ENCODE data around the gene APOF. TPM values are rescaled to one million over a fixed set of nuclear protein-coding genes. Genes with fewer than 3 reads are reported as not detected.

APOF gene
- total and polyA plus RNA-seq, 4 donors = 0.50 TPM; not detected in 3

DNA sequence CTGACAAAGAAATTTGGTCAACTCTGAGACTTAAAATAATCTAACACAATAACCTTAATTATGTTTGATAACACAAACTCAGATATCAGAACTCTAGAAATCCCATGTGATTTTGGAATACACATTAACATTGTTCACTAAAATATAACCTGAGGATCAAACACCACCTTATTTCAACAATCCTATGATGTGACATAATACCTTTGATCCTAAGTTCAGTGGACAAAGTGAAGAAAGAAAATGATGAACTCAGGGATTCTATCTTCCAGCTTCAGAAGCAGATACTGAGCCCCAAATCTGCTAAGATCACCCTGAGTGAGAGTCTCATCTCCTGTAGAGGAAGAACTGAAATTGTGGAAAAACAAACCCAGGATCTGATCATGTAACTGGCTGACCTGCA is 35.7 kb upstream of the APOF start:
- intact Hi-C loops (cut with DNase I) = no loop called here
- no peak overlapping the region for H3K27ac ChIP-seq (ENCODE audit: low read depth in 1 of 2, low read length in 2 of 2)
- no peak for ATAC-seq (ENCODE audit: low FRiP score)
- peaks cover 10% of the 10 kb centered on the region for H3K9me3 ChIP-seq (ENCODE audit: control insufficient read depth, low read length)
- no peaks in the 10 kb centered on the region for H3K4me1 ChIP-seq (ENCODE audit: control insufficient read depth in 1 of 2, insufficient read depth in 2 of 2, low read length in 2 of 2)
- no peak overlapping the region for H3K4me3 ChIP-seq (ENCODE audit: low read length in 2 of 2)
- DNase-seq = no peak
- no peaks in the 10 kb centered on the region for H3K36me3 ChIP-seq (ENCODE audit: control insufficient read depth in 1 of 2, insufficient read depth in 2 of 2, low read length in 1 of 2)
- H3K27me3 ChIP-seq (ENCODE audit: control insufficient read depth in 1 of 2, insufficient read depth in 2 of 2, low read length in 1 of 2) = no peaks in the 10 kb centered on the region

DNA sequence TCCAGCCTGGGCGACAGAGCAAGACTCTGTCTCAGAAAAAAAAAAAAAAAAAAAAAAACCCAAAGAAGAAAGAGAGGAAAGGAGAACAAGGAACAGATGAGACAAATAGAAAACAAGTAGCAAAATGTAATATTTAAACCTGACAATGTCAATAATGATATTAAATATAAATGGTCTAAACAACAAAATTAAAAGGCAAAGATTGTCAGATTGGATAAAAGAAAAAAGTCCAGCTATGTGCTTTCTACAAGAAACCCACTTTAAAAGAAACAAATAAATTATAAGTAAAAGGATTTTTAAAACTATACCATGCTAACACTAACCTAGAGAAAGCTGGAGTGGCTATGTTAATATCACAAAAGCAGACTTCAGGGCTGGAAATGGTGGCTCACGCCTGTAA is 29.7 kb upstream of the APOF start:
- Histone ChIP-seq H3K4me3 (ENCODE audit: low read length in 2 of 2) (no peak overlapping the region), H3K9me3 (ENCODE audit: control insufficient read depth, low read length) (no peaks in the 10 kb centered on the region), H3K4me1 (ENCODE audit: control insufficient read depth in 1 of 2, insufficient read depth in 2 of 2, low read length in 2 of 2) (no peaks in the 10 kb centered on the region), H3K36me3 (ENCODE audit: control insufficient read depth in 1 of 2, insufficient read depth in 2 of 2, low read length in 1 of 2) (no peaks in the 10 kb centered on the region), H3K27me3 (ENCODE audit: control insufficient read depth in 1 of 2, insufficient read depth in 2 of 2, low read length in 1 of 2) (no peaks in the 10 kb centered on the region), H3K27ac (ENCODE audit: low read depth in 1 of 2, low read length in 2 of 2) (no peak overlapping the region)
- DNase-seq = no peak
- no peak for ATAC-seq (ENCODE audit: low FRiP score)
- intact Hi-C loops (cut with DNase I) = no loop called here
- WGBS, 2 donors = 96 to 100% methylated on average over 1 to 2 of the region's 2 CpGs

DNA sequence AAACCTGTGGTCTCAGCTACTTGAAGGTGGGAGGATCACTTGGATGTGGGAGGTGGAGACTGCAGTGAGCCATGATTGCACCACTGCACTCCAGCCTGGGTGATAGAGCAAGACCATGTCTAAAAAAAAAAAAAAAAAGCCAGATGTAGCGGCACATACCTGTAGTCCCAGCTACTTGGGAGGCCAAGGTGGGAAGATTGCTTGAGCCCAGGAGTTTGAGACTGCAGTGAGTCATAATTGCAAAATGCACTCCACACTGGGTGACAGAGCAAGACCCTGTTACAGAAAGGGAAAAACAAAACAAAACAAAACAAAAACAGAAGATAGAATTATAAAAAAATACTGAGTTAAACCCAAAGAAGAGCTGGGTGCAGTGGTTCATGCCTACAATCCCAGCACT is 29.1 kb upstream of the APOF start:
- Histone ChIP-seq H3K27me3 (ENCODE audit: control insufficient read depth in 1 of 2, insufficient read depth in 2 of 2, low read length in 1 of 2) (no peaks in the 10 kb centered on the region), H3K4me1 (ENCODE audit: control insufficient read depth in 1 of 2, insufficient read depth in 2 of 2, low read length in 2 of 2) (no peaks in the 10 kb centered on the region), H3K27ac (ENCODE audit: low read depth in 1 of 2, low read length in 2 of 2) (no peak overlapping the region), H3K36me3 (ENCODE audit: control insufficient read depth in 1 of 2, insufficient read depth in 2 of 2, low read length in 1 of 2) (no peaks in the 10 kb centered on the region), H3K9me3 (ENCODE audit: control insufficient read depth, low read length) (no peaks in the 10 kb centered on the region), H3K4me3 (ENCODE audit: low read length in 2 of 2) (no peak overlapping the region)
- WGBS, 2 donors = 97 to 100% methylated on average over 1 of the region's 1 CpG
- intact Hi-C loops (cut with DNase I) = no loop called here
- no peak for DNase-seq
- no peak for ATAC-seq (ENCODE audit: low FRiP score)

GRCh38 chr12:56389412-56389811 is 26.8 kb upstream of the APOF start:
- H3K27me3 ChIP-seq (ENCODE audit: control insufficient read depth in 1 of 2, insufficient read depth in 2 of 2, low read length in 1 of 2) = no peaks in the 10 kb centered on the region
- WGBS, 2 donors = 55 to 63% methylated on average over 5 of the region's 5 CpGs
- H3K9me3 ChIP-seq (ENCODE audit: control insufficient read depth, low read length) = no peaks in the 10 kb centered on the region
- no peak overlapping the region for H3K4me3 ChIP-seq (ENCODE audit: low read length in 2 of 2)
- no peaks in the 10 kb centered on the region for H3K36me3 ChIP-seq (ENCODE audit: control insufficient read depth in 1 of 2, insufficient read depth in 2 of 2, low read length in 1 of 2)
- no peaks in the 10 kb centered on the region for H3K4me1 ChIP-seq (ENCODE audit: control insufficient read depth in 1 of 2, insufficient read depth in 2 of 2, low read length in 2 of 2)
- intact Hi-C loops (cut with DNase I) = no loop called here
- ATAC-seq (ENCODE audit: low FRiP score) (no peak), DNase-seq (no peak)
- H3K27ac ChIP-seq (ENCODE audit: low read depth in 1 of 2, low read length in 2 of 2) = no peak overlapping the region

DNA sequence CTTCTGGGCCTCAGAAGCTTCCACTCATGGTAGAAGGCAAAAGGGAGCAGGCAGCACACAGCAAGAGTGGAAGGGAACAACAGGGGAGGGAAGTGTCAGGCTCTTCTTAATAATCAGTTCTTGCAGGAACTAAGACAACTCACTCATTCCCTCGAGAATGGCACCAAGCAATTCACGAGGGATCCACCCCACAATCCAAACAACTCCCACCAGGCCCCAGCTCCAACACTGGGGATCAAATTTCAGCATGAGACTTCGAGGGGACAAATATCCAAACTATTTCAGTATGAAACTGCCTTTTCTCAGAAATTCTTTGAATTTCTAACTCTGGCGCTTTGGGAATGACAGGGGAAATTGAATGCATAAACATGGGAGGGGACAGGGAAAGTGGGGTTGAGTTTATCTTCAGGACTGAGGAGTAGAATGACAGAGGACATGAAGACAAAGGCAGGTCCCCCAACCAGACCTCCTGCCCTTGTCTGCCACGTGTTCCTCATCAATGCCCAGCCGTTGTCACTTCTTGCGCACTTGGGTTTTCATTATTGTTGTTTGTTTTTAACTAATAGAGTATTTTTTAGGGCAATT is 24.6 kb upstream of the APOF start:
- ATAC-seq (ENCODE audit: low FRiP score) (no peak), DNase-seq (no peak)
- Histone ChIP-seq H3K9me3 (ENCODE audit: control insufficient read depth, low read length) (no peaks in the 10 kb centered on the region), H3K4me3 (ENCODE audit: low read length in 2 of 2) (no peak overlapping the region), H3K4me1 (ENCODE audit: control insufficient read depth in 1 of 2, insufficient read depth in 2 of 2, low read length in 2 of 2) (no peaks in the 10 kb centered on the region), H3K27me3 (ENCODE audit: control insufficient read depth in 1 of 2, insufficient read depth in 2 of 2, low read length in 1 of 2) (no peaks in the 10 kb centered on the region), H3K36me3 (ENCODE audit: control insufficient read depth in 1 of 2, insufficient read depth in 2 of 2, low read length in 1 of 2) (no peaks in the 10 kb centered on the region), H3K27ac (ENCODE audit: low read depth in 1 of 2, low read length in 2 of 2) (no peak overlapping the region)
- intact Hi-C loops (cut with DNase I) = no loop called here
- 24 to 33% methylated on average over 7 of the region's 7 CpGs for WGBS, 2 donors

- Histone ChIP-seq H3K27ac (ENCODE audit: low read depth in 1 of 2, low read length in 2 of 2) (no peak overlapping the region), H3K4me1 (ENCODE audit: control insufficient read depth in 1 of 2, insufficient read depth in 2 of 2, low read length in 2 of 2) (no peaks in the 10 kb centered on the region), H3K36me3 (ENCODE audit: control insufficient read depth in 1 of 2, insufficient read depth in 2 of 2, low read length in 1 of 2) (no peaks in the 10 kb centered on the region), H3K27me3 (ENCODE audit: control insufficient read depth in 1 of 2, insufficient read depth in 2 of 2, low read length in 1 of 2) (no peaks in the 10 kb centered on the region), H3K9me3 (ENCODE audit: control insufficient read depth, low read length) (no peaks in the 10 kb centered on the region), H3K4me3 (ENCODE audit: low read length in 2 of 2) (no peak overlapping the region)
- DNase-seq = no peak
- intact Hi-C loops (cut with DNase I) = no loop called here
- ATAC-seq (ENCODE audit: low FRiP score) = no peak
- WGBS, 2 donors = 97 to 100% methylated on average over 1 of the region's 1 CpG
Measured at GRCh38 chr12:56385873-56386272, 23.2 kb upstream of the APOF start.

GRCh38 chr12:56382611-56383010 is 20.0 kb upstream of the APOF start:
- Histone ChIP-seq H3K9me3 (ENCODE audit: control insufficient read depth, low read length) (no peaks in the 10 kb centered on the region), H3K27ac (ENCODE audit: low read depth in 1 of 2, low read length in 2 of 2) (no peak overlapping the region), H3K27me3 (ENCODE audit: control insufficient read depth in 1 of 2, insufficient read depth in 2 of 2, low read length in 1 of 2) (no peaks in the 10 kb centered on the region), H3K36me3 (ENCODE audit: control insufficient read depth in 1 of 2, insufficient read depth in 2 of 2, low read length in 1 of 2) (no peaks in the 10 kb centered on the region), H3K4me3 (ENCODE audit: low read length in 2 of 2) (no peak overlapping the region), H3K4me1 (ENCODE audit: control insufficient read depth in 1 of 2, insufficient read depth in 2 of 2, low read length in 2 of 2) (no peaks in the 10 kb centered on the region)
- intact Hi-C loops (cut with DNase I) = no loop called here
- 93 to 94% methylated on average over 16 of the region's 16 CpGs for WGBS, 2 donors
- DNase-seq = peak in 1 of 2 donors; percentile 17
- no peak for ATAC-seq (ENCODE audit: low FRiP score)

DNA sequence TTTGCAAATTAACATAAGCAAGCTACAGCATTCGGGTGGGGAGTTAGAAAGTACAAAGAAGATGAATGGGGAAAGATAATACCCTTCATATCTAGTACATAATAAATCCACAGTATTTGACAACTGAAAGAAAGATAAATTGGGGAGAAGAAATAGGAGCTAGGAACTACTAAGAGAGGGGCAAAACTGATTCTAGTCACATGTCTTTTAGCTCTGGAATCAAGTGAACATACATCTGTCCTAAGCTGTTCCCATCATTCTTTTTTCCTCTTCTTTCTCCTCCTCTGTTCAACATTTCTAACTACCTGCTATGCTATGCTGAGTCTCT is 15.3 kb upstream of the APOF start:
- H3K9me3 ChIP-seq (ENCODE audit: control insufficient read depth, low read length) = no peaks in the 10 kb centered on the region
- no peaks in the 10 kb centered on the region for H3K4me1 ChIP-seq (ENCODE audit: control insufficient read depth in 1 of 2, insufficient read depth in 2 of 2, low read length in 2 of 2)
- WGBS, 2 donors = 15 to 31% methylated on average over 1 of the region's 1 CpG
- H3K27me3 ChIP-seq (ENCODE audit: control insufficient read depth in 1 of 2, insufficient read depth in 2 of 2, low read length in 1 of 2) = no peaks in the 10 kb centered on the region
- intact Hi-C loops (cut with DNase I) = no loop called here
- H3K4me3 ChIP-seq (ENCODE audit: low read length in 2 of 2) = no peak overlapping the region
- no peak for ATAC-seq (ENCODE audit: low FRiP score)
- no peak for DNase-seq
- H3K27ac ChIP-seq (ENCODE audit: low read depth in 1 of 2, low read length in 2 of 2) = no peak overlapping the region
- no peaks in the 10 kb centered on the region for H3K36me3 ChIP-seq (ENCODE audit: control insufficient read depth in 1 of 2, insufficient read depth in 2 of 2, low read length in 1 of 2)

GRCh38 chr12:56377310-56377988 is 14.8 kb upstream of the APOF start:
- ATAC-seq (ENCODE audit: low FRiP score) (no peak), DNase-seq (no peak)
- intact Hi-C loops (cut with DNase I) = no loop called here
- Histone ChIP-seq H3K27ac (ENCODE audit: low read depth in 1 of 2, low read length in 2 of 2) (no peak overlapping the region), H3K4me1 (ENCODE audit: control insufficient read depth in 1 of 2, insufficient read depth in 2 of 2, low read length in 2 of 2) (no peaks in the 10 kb centered on the region), H3K4me3 (ENCODE audit: low read length in 2 of 2) (no peak overlapping the region), H3K9me3 (ENCODE audit: control insufficient read depth, low read length) (no peaks in the 10 kb centered on the region), H3K36me3 (ENCODE audit: control insufficient read depth in 1 of 2, insufficient read depth in 2 of 2, low read length in 1 of 2) (no peaks in the 10 kb centered on the region), H3K27me3 (ENCODE audit: control insufficient read depth in 1 of 2, insufficient read depth in 2 of 2, low read length in 1 of 2) (no peaks in the 10 kb centered on the region)
- WGBS, 2 donors = 63 to 65% methylated on average over 4 of the region's 4 CpGs
